GM19324 (cell line): Measurements from ENCODE around the gene GLUD1.
"Not testable (repeated sequence)": the region's sequence is repeated elsewhere in the genome, so short reads cannot be mapped to it uniquely, and the experiment has no call there.

Experiments used
- ATAC-seq: cut with Tn5 transposase; IDR thresholded peaks from one replicate; pipeline ENCODE4 v1.9.1; 2021; ENCODE audit warnings: mild to moderate bottlenecking, moderate library complexity; ENCODE audit not compliant: unreplicated experiment, low FRiP score

Gene GLUD1

GRCh38 chr10:87007674-87008073 is 87.0 kb downstream of the GLUD1 start:
- ATAC-seq = not testable (repeated sequence)

GRCh38 chr10:87007124-87007523 is 87.5 kb downstream of the GLUD1 start:
- not testable (repeated sequence) for ATAC-seq

- ATAC-seq = no peak
These were observed 94.2 kb downstream of the GLUD1 start for GRCh38 chr10:87000491-87000890.
